Dermis blood vessel endothelial cell (primary cell): ENCODE results near the gene UROC1. TPM values are rescaled to one million over a fixed set of nuclear protein-coding genes. Genes with fewer than 3 reads are reported as not detected.

ENCODE experiments used
- DNase-seq: peaks from one replicate; pipeline ENCODE4 v3.0.0; 2010
- total RNA-seq: library from RNA; depleted of rRNA; stranded (reverse); fragments of >200 nt; gene quantifications from 2 replicates; pipeline ENCODE4 v1.2.3, GENCODE V29; 2014

The UROC1 gene
- 0.19 TPM in 1 of 2 replicates, not detected in the other for total RNA-seq

GRCh38 chr3:126517291-126517951 is at the start of gene UROC1:
Gene UROC1 (minus strand): TSS chr3:126517773. CDS start chr3:126517719, 54 bp downstream.
- DNase-seq, result no peak

DNA sequence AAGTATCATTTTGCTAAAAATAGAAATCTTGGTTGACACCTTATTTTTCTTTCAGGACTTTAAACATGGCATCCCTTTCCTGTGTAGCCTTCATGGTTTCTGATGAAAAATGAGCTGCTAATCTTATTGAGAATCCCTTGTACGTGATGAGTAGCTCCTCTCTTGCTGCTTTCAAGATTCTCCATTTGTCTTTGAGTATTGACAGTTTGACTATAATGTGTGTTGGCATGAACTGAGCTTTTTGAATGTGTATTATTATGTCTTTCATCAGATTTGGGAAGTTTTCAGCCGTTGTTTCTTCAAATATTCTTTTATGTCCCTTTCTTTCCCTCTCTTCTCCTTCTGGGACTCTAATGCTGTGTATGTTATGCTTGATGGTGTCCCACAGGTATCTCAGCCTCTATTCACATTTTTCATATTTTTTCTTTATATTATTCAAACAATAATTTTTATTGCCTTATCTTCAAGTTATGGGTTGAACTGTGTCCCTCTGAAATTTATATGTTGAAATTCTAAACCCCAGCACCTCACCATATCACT is 45.2 kb upstream of the UROC1 start:
- DNase-seq, result no peak

GRCh38 chr3:126558336-126559071 is 40.9 kb upstream of the UROC1 start, which contains the start of gene C3orf22:
Gene C3orf22 (minus strand): TSS chr3:126558932. CDS start chr3:126553390, 5,542 bp downstream.
- no peak for DNase-seq

GRCh38 chr3:126557761-126558160 is 40.2 kb upstream of the UROC1 start:
- no peak for DNase-seq

- DNase-seq, result no peak
Observed at GRCh38 chr3:126557415-126557745, 39.8 kb upstream of the UROC1 start.

DNA sequence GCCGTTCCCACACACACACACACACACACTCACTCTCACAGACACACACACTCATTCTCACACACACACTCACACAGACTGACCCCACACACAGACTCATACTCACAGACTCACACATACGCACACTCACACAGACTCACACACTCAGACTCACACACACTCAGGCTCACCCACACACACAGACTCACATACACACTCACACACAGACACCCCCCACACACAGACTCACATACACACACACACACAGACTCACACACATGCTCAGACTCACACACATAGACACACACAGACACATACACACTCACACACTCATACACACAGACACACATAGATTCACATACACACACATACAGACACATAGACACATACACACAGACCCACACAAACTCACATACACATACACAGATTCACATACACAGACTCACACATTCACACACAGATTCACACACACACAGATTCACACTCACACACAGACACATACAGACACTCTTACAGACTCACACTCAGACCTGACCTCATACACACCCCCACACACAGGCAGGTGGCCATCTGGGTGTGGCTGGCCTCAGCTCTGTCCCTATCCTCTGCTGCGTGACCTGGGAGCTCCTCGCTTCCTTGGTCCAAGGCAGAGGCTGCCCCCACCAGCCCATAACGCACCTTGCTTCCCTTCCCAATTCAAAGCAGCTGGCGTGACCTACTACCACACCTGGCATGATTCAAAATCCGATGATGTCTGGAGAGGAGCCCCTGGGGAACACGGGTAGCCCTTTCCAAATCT is 39.3 kb upstream of the UROC1 start:
- DNase-seq, result no peak

GRCh38 chr3:126555795-126556636 is 38.4 kb upstream of the UROC1 start:
- no peak for DNase-seq

DNA sequence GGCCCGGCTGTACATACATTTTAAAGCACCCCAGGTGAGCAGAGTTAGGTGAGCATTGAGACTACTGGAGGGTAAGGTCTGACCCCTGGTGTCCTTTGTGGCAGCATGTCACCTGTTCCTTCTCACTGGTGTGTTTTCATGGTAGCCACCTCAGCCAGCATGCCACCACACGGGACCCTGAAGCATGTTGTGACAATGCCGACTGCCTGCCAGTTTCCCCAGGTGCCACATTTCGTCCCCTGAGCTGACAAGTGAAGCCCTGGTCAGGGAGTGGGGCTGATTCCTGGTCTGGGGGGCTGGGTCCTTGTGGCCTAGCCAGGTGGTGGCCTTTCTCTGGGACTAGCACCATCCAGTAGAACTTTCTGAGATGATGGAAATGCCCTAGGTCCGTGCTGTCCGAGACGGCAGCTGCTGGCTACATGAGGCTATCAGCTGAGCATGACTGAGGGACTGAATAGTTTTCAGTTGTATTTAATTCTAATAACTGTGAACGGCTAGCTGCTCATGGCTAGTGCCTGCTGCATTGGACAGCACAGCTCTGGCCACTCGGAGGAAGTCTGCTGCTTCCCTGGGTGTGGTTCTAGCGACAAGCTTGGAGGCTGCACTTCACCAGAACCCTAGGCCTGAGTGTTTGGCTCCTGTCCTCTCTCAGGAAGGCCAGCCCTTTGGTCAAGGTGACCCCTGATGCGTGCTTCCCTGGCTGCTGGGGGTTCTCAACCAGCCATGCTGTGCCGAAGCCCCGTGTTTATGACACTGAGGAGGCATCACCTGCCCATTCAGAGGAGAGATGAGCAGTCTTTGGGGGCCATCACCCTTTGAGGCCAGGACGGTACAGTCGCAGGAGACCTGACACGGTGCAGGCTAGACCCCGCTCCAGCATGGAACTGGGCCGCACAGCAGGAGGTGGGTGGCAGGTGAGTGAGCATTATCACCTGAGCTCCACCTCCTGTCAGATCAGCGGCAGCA is 37.3 kb upstream of the UROC1 start:
- no peak for DNase-seq

GRCh38 chr3:126553284-126554084 is 35.9 kb upstream of the UROC1 start:
- DNase-seq, result no peak

GRCh38 chr3:126552688-126553283 is 35.2 kb upstream of the UROC1 start:
- no peak for DNase-seq

GRCh38 chr3:126551839-126552687 is 34.5 kb upstream of the UROC1 start:
- no peak for DNase-seq

DNA sequence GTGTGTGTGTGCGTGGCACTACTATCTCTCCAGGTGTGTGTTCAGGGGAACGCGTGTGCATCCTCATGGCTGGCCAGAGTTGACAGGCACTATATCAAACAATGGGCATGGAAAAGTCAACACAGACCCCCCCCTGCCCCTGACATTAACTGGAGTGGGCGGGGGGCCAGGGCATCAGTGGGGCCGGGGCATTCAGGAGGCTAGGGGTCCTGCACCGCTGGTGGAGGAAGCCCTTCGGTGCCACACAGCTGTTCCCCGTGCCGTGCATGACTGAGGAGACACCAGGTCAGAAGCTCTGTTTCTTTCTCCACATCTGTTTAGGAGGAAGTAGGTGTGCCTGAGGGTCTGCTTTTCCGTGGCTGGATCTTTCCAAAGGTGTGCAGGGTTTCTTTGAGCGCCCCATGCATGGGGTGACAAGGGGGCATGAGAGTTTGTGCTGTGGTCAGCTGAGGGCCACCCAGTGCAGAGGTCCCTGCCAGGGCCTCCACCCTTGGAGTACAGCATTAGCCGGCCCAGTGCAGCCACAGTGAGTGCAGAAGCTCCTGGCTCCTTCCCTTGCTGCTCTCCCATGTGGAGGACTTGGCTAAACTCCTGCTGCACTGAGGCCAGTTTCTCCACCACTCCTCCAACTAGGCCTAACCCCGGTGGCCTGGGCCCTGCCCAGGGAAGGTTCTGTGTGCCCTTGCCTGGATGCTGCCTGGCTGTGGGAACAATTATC is 33.7 kb upstream of the UROC1 start:
- no peak for DNase-seq

- no peak for DNase-seq
Observed at GRCh38 chr3:126550488-126551051, 33.0 kb upstream of the UROC1 start.

DNA sequence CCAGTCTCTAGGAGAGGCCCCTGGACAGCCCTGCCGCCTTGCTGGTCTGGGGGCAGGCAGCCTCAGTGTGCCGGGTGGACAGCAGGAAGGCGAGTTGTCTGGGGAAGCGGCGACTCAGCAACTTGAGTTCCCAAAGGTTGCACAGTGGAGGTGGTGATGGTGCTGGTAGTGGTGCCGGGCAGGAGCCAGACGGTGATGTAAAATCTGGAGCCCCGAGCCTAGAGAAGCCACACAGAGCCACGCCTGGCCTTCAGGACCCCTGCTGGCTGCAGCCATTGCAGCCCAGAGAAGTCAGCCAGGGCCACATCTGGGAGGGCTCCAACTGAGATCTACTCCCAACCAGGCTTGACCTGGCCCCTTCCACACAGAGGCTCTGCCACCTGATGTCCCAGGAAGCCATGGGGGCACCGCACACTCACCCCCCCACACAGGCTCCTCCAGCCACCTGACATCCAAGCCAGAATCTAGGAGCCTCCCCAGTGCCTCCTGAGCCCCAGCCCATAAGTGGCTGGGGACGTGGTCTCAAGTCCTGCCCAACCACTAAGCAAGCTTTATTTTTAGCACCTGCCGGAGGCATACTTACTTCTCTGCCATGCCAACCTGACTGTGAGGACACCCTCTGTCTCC is 32.4 kb upstream of the UROC1 start:
- DNase-seq, result no peak

- DNase-seq, result no peak
Observed at GRCh38 chr3:126548556-126549466, 31.2 kb upstream of the UROC1 start.

GRCh38 chr3:126547721-126548120 is 30.1 kb upstream of the UROC1 start:
- no peak for DNase-seq
